K562 (cell line): ENCODE measurements around the gene HMCN1. TPM values are rescaled to one million over a fixed set of nuclear protein-coding genes. Genes with fewer than 3 reads are reported as not detected.
A peak's percentile ranks its signal among the peaks of the same experiment; 100 is the strongest.

ENCODE experiments used
- ATAC-seq: fragments of 200-7000 bp; cut with Tn5 transposase; 3 replicates; pipeline ENCODE4 v1.9.1; 2020; ENCODE audit warnings: moderate library complexity
- BruUV-seq: library from RNA; stranded (reverse); fragments of 400-500 nt; replicated peaks from 2 replicates; lab custom pipeline; 2021; lab: Mats Ljungman, UMichigan
- CTCF ChIA-PET: fragments of 300-600 bp; formaldehyde crosslinking; extraction: SDS; loops from one replicate; lab custom pipeline; 2021; ENCODE audit warnings: low intra/inter-chr PET ratio; lab: Yijun Ruan, JAX
- POLR2A ChIA-PET: fragments of 300-600, 350-650 bp; sonication (Branson Sonifier 250); formaldehyde crosslinking; extraction: SDS; loops from one replicate; lab custom pipeline; 2021; ENCODE audit warnings: antibody characterized with exemption, inconsistent platforms; lab: Yijun Ruan, JAX
- DNase-seq, 4 experiments: peaks; one replicate each; pipeline versions ENCODE4 v3.0.0 to v3.0.0-alpha.2; 2011 to 2018; ENCODE audit warnings: low spot score in 3 of 4, mixed read lengths in 3 of 4; ENCODE audit errors: extremely low read depth in 1 of 4
- FAIRE-seq: peaks from 2 replicates; lab custom pipeline; 2011; peaks lifted over from hg19 to GRCh38; lab: Jason Lieb, UNC
- H2AFZ ChIP-seq: 2 replicates; pipeline ENCODE4 v1.6.0; 2011; ENCODE audit warnings: low read depth, low read length, control low read depth, inconsistent platforms
- H3K27ac ChIP-seq: fragments of 200-600 bp; 3 replicates; pipeline ENCODE4 v1.8.0; 2011; ENCODE audit warnings: low read depth, mild to moderate bottlenecking, control low read depth, inconsistent platforms, low read length, moderate library complexity, mixed read lengths; ENCODE audit errors: extremely low read depth
- H3K27me3 ChIP-seq, 2 experiments: fragments of 300-600 bp in 1 of 2; 2 replicates in 1 of 2; 3 replicates in 1 of 2; pipeline versions ENCODE4 v1.6.0 to v1.8.0; 2011; ENCODE audit warnings: inconsistent platforms in 2 of 2, low read length in 2 of 2, mild to moderate bottlenecking in 1 of 2, mixed read lengths in 1 of 2, moderate library complexity in 1 of 2; ENCODE audit not compliant: control insufficient read depth in 2 of 2, insufficient read depth in 2 of 2
- H3K36me3 ChIP-seq: fragments of 300-600 bp; 3 replicates; pipeline ENCODE4 v1.8.0; 2011; ENCODE audit warnings: mild to moderate bottlenecking, low read length, inconsistent platforms; ENCODE audit not compliant: control insufficient read depth, insufficient read depth
- H3K4me1 ChIP-seq, 2 experiments: fragments of 200-600 bp in 1 of 2; replicated peaks in 1 of 2; 2 replicates in 1 of 2; 3 replicates in 1 of 2; pipeline versions ENCODE4 v1.5.1 to v1.8.0; 2011; ENCODE audit warnings: inconsistent platforms in 2 of 2, low read length in 2 of 2, mild to moderate bottlenecking in 1 of 2, mixed read lengths in 1 of 2, moderate library complexity in 1 of 2; ENCODE audit not compliant: control insufficient read depth in 2 of 2, insufficient read depth in 2 of 2
- H3K4me2 ChIP-seq: 2 replicates; pipeline ENCODE4 v1.6.1; 2011; ENCODE audit warnings: low read length, control low read depth, inconsistent platforms, mixed read lengths; ENCODE audit not compliant: insufficient read depth
- H3K4me3 ChIP-seq: fragments of 200-600 bp; sonication (generic), shearing (Covaris generic); 2 replicates; pipeline ENCODE4 v1.5.1; 2016; ENCODE audit warnings: control low read depth, inconsistent platforms
- H3K79me2 ChIP-seq: fragments of 200-600 bp; 3 replicates; pipeline ENCODE4 v1.8.0; 2011; ENCODE audit warnings: low read length, inconsistent platforms; ENCODE audit not compliant: control insufficient read depth, insufficient read depth
- H3K9ac ChIP-seq, 2 experiments: 2 replicates each; pipeline versions ENCODE4 v1.6.0 to v1.6.1; 2011; ENCODE audit warnings: low read depth in 2 of 2, low read length in 2 of 2, control low read depth in 1 of 2, inconsistent platforms in 1 of 2, mild to moderate bottlenecking in 1 of 2, mixed read lengths in 1 of 2; ENCODE audit not compliant: insufficient read depth in 1 of 2
- H3K9me1 ChIP-seq: one replicate; pipeline ENCODE4 v1.6.0; 2011; ENCODE audit warnings: inconsistent platforms, mild to moderate bottlenecking, low read length, moderate library complexity; ENCODE audit not compliant: control insufficient read depth, insufficient read depth
- H3K9me3 ChIP-seq: replicated peaks from 2 replicates; pipeline ENCODE4 v1.5.1; 2011; ENCODE audit warnings: low read depth, low read length, inconsistent platforms; ENCODE audit not compliant: control insufficient read depth, insufficient read depth
- H4K20me1 ChIP-seq: replicated peaks from 2 replicates; pipeline ENCODE4 v1.6.1; 2011; ENCODE audit warnings: low read length, inconsistent platforms, mixed read lengths; ENCODE audit not compliant: control insufficient read depth, insufficient read depth
- BRF2 ChIP-seq: IDR thresholded peaks from 3 replicates; pipeline ENCODE4 v1.6.1; 2011; ENCODE audit warnings: borderline replicate concordance, mild to moderate bottlenecking; ENCODE audit not compliant: insufficient read length, insufficient read depth
- CEBPB ChIP-seq: fragments of 450-650 bp; IDR thresholded peaks from 2 replicates; pipeline ENCODE4 v1.6.1; 2016; ENCODE audit warnings: missing genetic modification characterization, missing compliant biosample characterization
- NR1H2 ChIP-seq: sonication (generic); formaldehyde crosslinking; IDR thresholded peaks from 2 replicates; pipeline ENCODE4 v1.4.0; 2020; ENCODE audit warnings: mild to moderate bottlenecking, missing genetic modification reagents
- PCBP1 ChIP-seq: fragments of 200-400 bp; formaldehyde crosslinking; IDR thresholded peaks from 2 replicates; pipeline ENCODE4 v1.6.1; 2018; ENCODE audit warnings: mild to moderate bottlenecking, low read depth, low read length; ENCODE audit not compliant: poor library complexity, severe bottlenecking
- SP1 ChIP-seq: sonication (generic); formaldehyde crosslinking; IDR thresholded peaks from 2 replicates; pipeline ENCODE4 v1.8.1; 2022; ENCODE audit warnings: mild to moderate bottlenecking, missing genetic modification reagents
- TFAM ChIP-seq: fragments of 250-450 bp; sonication (Bioruptor Pico); conservative IDR thresholded peaks from 2 replicates; pipeline ENCODE4 v1.5.0; 2021; ENCODE audit warnings: mild to moderate bottlenecking, moderate library complexity
- ZSCAN29 ChIP-seq: fragments of 450-650 bp; IDR thresholded peaks from 2 replicates; pipeline ENCODE4 v1.6.1; 2017
- in situ Hi-C: fragments of 300-500 bp; cut with MboI; formaldehyde crosslinking; loops from 4 replicates; pipeline ENCODE4 v1.15.0; 2018; ENCODE audit warnings: inconsistent platforms, mixed read lengths
- intact Hi-C: fragments of 100-400 bp; cut with micrococcal nuclease; formaldehyde crosslinking; loops from 2 replicates; pipeline ENCODE4 v1.14.2; 2022
- polyA plus RNA-seq, 8 experiments: library from polyadenylated mRNA; depleted of rRNA in 4 of 8; stranded (reverse) in 5 of 8; unstranded in 3 of 8; fragments of >200 nt; fragmentation: Nextera tagmentation in 2 of 8; fragmentation: Illumina TruSeq in 1 of 8; extraction: Ambion mirVana in 2 of 8; extraction: Trizol in 1 of 8; gene quantifications; 2 replicates each; pipeline versions ENCODE4 v1.2.1 to v1.2.3, GENCODE V29; 2011 to 2014; ENCODE audit warnings: inconsistent platforms in 1 of 8, missing spikeins in 1 of 8
- total RNA-seq, 7 experiments: library from RNA; depleted of rRNA in 6 of 7; stranded (reverse); fragments of >200 nt in 6 of 7; fragmentation: Illumina TruSeq in 2 of 7; extraction: Trizol in 2 of 7; gene quantifications; 2 replicates each; pipeline versions ENCODE4 v1.2.1 to v1.2.3, GENCODE V29; 2011 to 2021; ENCODE audit warnings: low replicate concordance in 1 of 7

Gene HMCN1
- total and polyA plus RNA-seq, 9 of the 15 experiments (the other 6 are each of a cell fraction or from before 2014, with no cell fraction given), result 0.07 to 0.36 (median 0.21) TPM

- no peak for FAIRE-seq
- no peak for DNase-seq
- intact Hi-C loops (no loop called here), in situ Hi-C loops (no loop called here)
- Histone ChIP-seq H3K4me1 (peaks cover 0 to 4% of the 10 kb centered on the region in 2 experiments; a peak in 1 of 5 replicates), H3K27me3 (no peaks in the 10 kb centered on the region), H3K9ac (no peak overlapping the region), H4K20me1 (no peaks in the 10 kb centered on the region), H3K36me3 (no peaks in the 10 kb centered on the region), H3K79me2 (no peaks in the 10 kb centered on the region), H3K4me2 (no peak overlapping the region), H3K9me1 (no peaks in the 10 kb centered on the region), H2AFZ (no peak overlapping the region), H3K27ac (no peak overlapping the region), H3K4me3 (no peak overlapping the region), H3K9me3 (no peaks in the 10 kb centered on the region)
- POLR2A ChIA-PET, result interaction anchor here (0.7 kb wide), 1 partner anchor 364 kb away, joined by 3 read pairs; no protein-coding TSS in a partner anchor
- ATAC-seq, result no peak
- TF ChIP-seq BRF2 (no peak), TFAM (CRISPR knock-in tag) (no peak), SP1 (CRISPR knock-in tag) (no peak), PCBP1 (no peak), NR1H2 (CRISPR knock-in tag) (no peak), CEBPB (tag) (peak; percentile 30; the same call in 1 of the 2 replicates), ZSCAN29 (no peak)
- CTCF ChIA-PET, result no interaction called here
- no TSS peak for BruUV-seq
These were observed 326.0 kb downstream of the HMCN1 start for GRCh38 chr1:186060226-186060625.
